IPS DF 6.9 (cell line): ENCODE measurements around the gene PKHD1.

Source experiments
- DNase-seq: peaks from one replicate; pipeline ENCODE4 v3.0.0-alpha.2; 2013; ENCODE audit warnings: low read depth, low spot score
- H3K27ac ChIP-seq: one replicate; pipeline ENCODE4 v1.5.1; 2013; ENCODE audit warnings: low read length, control low read depth
- H3K27me3 ChIP-seq: 2 replicates; pipeline ENCODE4 v1.6.1; 2013; ENCODE audit warnings: mild to moderate bottlenecking, low read length; ENCODE audit not compliant: control insufficient read depth, insufficient read depth
- H3K36me3 ChIP-seq: 2 replicates; pipeline ENCODE4 v1.6.1; 2013; ENCODE audit warnings: low read length; ENCODE audit not compliant: control insufficient read depth, insufficient read depth
- H3K4me1 ChIP-seq: 2 replicates; pipeline ENCODE4 v1.6.1; 2013; ENCODE audit warnings: low read length; ENCODE audit not compliant: control insufficient read depth, insufficient read depth
- H3K4me3 ChIP-seq: 2 replicates; pipeline ENCODE4 v1.5.1; 2013; ENCODE audit warnings: mild to moderate bottlenecking, low read length
- H3K9me3 ChIP-seq: 2 replicates; pipeline ENCODE4 v1.6.1; 2013; ENCODE audit warnings: low read length, inconsistent platforms; ENCODE audit not compliant: control insufficient read depth, insufficient read depth
- WGBS: extraction: QIAGEN DNeasy Blood & Tissue Kit; methylation state at CpG from one replicate; pipeline ENCODE4 v1.1.7; 2013; ENCODE audit warnings: mixed read lengths, missing lambda C conversion rate; ENCODE audit not compliant: insufficient read length, insufficient coverage; 5-methylcytosine and 5-hydroxymethylcytosine counted together

The PKHD1 gene

DNA sequence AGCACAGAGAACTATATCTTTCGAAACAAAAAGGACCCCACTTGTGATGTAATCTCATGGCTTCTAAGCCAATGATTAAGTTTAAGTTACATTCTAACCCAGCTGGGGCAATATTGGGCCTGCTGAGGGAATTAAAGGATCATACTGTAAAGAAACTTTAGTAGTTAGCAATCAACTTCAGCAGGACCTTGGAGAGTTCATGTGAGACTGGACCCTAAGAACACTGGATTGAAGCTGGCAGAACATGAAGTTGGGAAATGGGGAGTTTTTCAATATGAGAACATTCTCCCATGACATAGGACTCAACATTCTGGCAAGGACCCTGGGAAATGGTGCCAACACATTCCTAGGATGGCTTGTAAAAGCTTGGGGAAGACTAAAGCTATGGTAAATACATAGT is 516.2 kb downstream of the PKHD1 start:
- Histone ChIP-seq H3K4me1 (no peaks in the 10 kb centered on the region), H3K36me3 (no peaks in the 10 kb centered on the region), H3K27ac (no peak overlapping the region), H3K9me3 (no peaks in the 10 kb centered on the region), H3K27me3 (no peaks in the 10 kb centered on the region), H3K4me3 (no peak overlapping the region)
- DNase-seq = no peak
- no CpG with 5 or more reads among the region's 1 CpG for WGBS

DNA sequence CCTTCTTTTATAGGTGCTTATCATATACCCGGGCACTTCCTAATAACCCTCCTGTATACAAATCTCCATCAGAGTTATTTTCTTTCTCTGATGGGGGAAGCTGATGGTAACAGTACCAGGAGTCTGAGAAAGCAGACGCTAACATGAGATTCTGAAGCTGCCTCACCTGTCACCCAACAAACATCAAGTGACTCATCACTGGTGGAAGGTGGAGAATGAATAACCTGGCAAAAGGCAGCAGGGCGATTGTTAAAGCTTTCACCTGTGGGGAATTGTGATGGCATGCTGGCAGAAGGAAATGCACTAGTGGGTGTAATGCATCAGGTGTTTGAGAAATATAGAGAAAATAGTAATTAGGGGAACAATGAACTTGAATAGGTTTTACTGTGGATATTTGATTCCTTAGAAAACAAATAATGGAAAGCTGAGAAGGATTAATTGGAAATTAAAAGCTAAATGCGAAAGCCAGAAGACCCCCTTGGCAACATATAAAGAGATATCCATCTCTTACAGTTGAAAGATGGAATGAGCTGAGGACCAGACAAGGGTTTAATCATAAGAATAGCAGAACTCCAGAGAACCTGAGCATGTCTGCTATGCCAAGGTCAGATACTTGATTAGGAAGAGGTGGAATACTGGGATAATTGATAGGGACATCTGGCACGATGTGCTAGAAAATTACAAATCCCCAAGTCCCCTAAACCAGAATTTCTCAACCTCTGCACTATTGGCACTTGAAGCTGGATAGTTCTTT is 517.1 kb downstream of the PKHD1 start:
- no CpG with 5 or more reads among the region's 5 CpGs for WGBS
- H3K36me3 ChIP-seq = no peaks in the 10 kb centered on the region
- DNase-seq = no peak
- no peaks in the 10 kb centered on the region for H3K27me3 ChIP-seq
- H3K4me3 ChIP-seq = no peak overlapping the region
- H3K4me1 ChIP-seq = no peaks in the 10 kb centered on the region
- no peak overlapping the region for H3K27ac ChIP-seq
- no peaks in the 10 kb centered on the region for H3K9me3 ChIP-seq

DNA sequence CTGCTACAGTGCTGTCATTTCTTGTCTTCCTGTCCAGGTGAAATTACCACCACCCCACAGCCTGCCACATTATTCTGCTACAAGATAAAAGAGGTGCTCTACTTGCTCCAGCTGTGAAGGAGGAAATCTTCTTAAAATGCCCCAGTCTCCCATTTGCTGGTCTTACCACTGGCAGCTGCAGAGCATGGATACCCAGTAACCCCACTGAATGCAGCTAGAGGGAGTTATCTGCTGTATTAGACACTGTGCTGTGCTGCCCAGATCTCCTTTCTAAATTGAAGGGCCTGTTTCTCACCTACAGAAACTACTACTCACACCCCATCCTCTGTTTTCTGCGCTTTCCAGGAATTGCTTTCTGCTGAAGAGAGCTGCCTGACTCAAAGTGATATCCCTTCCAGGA is 517.8 kb downstream of the PKHD1 start:
- H3K4me3 ChIP-seq = no peak overlapping the region
- H3K4me1 ChIP-seq = no peaks in the 10 kb centered on the region
- no peaks in the 10 kb centered on the region for H3K27me3 ChIP-seq
- H3K9me3 ChIP-seq = no peaks in the 10 kb centered on the region
- WGBS = no CpG with 5 or more reads among the region's 1 CpG
- no peak overlapping the region for H3K27ac ChIP-seq
- no peak for DNase-seq
- no peaks in the 10 kb centered on the region for H3K36me3 ChIP-seq

DNA sequence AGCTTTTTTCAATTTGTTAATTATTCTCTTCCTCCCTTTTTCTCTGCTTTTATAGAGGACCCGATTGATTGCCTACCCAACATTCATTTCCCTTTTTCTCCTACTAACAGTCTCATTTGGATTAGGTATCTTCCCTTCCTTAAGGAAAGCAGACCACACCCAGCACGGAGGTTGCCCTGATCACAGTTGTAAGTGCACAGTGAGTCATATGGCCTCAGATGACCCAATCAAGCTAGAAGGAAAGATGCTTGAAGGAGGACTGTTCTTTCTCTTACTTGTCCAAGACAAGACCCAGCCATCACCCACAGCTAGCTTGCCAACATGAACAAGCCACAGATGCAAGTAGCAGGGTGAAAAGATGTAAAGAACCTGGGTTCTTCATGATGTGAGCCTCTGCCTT is 518.6 kb downstream of the PKHD1 start:
- Histone ChIP-seq H3K9me3 (no peaks in the 10 kb centered on the region), H3K27me3 (no peaks in the 10 kb centered on the region), H3K27ac (no peak overlapping the region), H3K36me3 (no peaks in the 10 kb centered on the region), H3K4me1 (no peaks in the 10 kb centered on the region), H3K4me3 (no peak overlapping the region)
- WGBS = no CpG with 5 or more reads among the region's 2 CpGs
- no peak for DNase-seq

DNA sequence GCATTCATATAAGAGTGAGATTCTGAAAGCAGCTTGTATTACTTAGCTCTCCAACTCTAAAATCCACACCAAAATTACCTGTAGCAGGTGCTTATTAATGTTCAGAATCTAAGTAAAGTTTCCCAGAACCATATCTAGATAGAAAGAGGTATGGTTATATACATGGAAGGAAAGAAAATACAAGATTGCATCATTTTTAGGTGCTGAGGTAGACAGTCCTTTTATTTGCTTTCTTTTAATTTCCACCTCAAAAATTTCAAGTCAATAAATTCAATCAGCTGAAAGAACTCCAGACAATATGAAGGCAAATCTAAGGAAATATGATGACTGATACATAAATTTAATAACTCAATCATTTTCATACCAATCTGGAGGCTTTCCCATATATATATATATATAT is 521.9 kb downstream of the PKHD1 start:
- Histone ChIP-seq H3K36me3 (no peaks in the 10 kb centered on the region), H3K27me3 (no peaks in the 10 kb centered on the region), H3K4me3 (no peak overlapping the region), H3K27ac (no peak overlapping the region), H3K9me3 (no peaks in the 10 kb centered on the region), H3K4me1 (no peaks in the 10 kb centered on the region)
- no peak for DNase-seq
